ENCODE measurements around the gene CMTM8.

CMTM8 gene

DNA sequence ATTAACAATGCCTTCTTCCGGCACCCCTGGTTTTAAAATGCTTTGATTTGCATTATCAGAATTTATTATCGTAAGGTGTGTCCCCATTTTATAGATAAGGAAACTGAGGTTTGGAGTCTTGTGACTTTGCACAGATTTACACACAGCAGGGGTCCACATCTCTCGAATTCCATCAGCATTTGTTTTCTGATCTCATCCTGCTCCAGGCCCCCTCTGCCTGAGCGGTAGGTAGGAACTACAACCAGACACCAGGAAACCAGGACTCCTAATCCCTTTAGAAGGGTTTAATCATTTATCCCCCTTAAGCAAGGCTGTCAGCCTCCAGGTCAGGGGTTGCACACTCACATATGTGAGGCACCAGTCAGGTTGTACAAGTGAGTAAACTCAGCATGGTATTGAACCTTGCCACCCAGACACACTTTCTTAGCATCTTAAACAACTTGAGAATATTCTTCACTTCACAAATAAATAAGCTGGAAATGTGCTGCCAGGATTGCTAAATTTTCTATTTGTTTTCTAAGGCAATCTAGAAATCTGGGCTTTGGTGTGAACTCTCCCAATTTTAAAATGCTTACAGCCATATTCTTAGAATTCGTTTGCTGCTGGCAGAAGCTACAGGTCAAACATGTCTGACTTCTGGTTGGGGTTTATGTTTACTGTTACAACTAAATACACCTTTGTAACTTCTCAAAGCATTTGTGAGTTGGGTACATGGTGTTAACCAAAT lies 121.4 kb downstream of the CMTM8 start:
- no peak for DNase-seq (ENCODE audit: low read depth)
- H3K4me3 ChIP-seq (ENCODE audit: low read depth, low read length): no peak overlapping the region

DNA sequence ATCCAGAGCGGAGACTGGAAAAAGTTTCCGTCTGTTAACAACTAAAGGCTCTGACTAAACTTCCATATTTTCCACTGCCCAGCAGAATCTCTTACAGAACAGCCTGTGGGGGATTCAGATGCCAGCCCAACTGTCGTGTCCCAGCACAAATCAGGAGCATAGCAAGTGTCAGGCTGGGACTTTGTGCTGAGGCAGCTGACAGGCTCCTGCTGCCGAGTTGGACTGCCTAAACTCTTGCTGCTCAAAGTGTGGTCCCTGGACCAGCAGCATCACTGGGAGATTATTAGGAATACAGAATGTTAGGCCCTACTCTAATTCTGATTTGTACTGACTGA lies 122.0 kb downstream of the CMTM8 start:
- TF ChIP-seq, protein P1, sequence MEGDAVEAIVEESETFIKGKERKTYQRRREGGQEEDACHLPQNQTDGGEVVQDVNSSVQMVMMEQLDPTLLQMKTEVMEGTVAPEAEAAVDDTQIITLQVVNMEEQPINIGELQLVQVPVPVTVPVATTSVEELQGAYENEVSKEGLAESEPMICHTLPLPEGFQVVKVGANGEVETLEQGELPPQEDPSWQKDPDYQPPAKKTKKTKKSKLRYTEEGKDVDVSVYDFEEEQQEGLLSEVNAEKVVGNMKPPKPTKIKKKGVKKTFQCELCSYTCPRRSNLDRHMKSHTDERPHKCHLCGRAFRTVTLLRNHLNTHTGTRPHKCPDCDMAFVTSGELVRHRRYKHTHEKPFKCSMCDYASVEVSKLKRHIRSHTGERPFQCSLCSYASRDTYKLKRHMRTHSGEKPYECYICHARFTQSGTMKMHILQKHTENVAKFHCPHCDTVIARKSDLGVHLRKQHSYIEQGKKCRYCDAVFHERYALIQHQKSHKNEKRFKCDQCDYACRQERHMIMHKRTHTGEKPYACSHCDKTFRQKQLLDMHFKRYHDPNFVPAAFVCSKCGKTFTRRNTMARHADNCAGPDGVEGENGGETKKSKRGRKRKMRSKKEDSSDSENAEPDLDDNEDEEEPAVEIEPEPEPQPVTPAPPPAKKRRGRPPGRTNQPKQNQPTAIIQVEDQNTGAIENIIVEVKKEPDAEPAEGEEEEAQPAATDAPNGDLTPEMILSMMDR (IDR thresholded peaks at IDR 0.05; ENCODE audit: low read depth, low read length): no peak
- TF ChIP-seq, protein P2, sequence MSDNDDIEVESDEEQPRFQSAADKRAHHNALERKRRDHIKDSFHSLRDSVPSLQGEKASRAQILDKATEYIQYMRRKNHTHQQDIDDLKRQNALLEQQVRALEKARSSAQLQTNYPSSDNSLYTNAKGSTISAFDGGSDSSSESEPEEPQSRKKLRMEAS (IDR thresholded peaks at IDR 0.05; ENCODE audit: low read depth, low read length): no peak
- TF ChIP-seq MYC (IDR thresholded peaks at IDR 0.05; ENCODE audit: low read depth, low read length): no peak
- TF ChIP-seq POLR2A (IDR thresholded peaks at IDR 0.05; ENCODE audit: extremely low read depth, insufficient read length): no peak
- DNase-seq (ENCODE audit: low read depth): no peak
- H3K4me3 ChIP-seq (ENCODE audit: low read depth, low read length): no peak overlapping the region

More for the DNA sequence above, 121.4 kb downstream of the CMTM8 start:
- TF ChIP-seq MYC (IDR thresholded peaks at IDR 0.05; ENCODE audit: low read depth, low read length) (no peak), POLR2A (IDR thresholded peaks at IDR 0.05; ENCODE audit: extremely low read depth, insufficient read length) (no peak)
- TF ChIP-seq, protein P2 (IDR thresholded peaks at IDR 0.05; ENCODE audit: low read depth, low read length): no peak
- TF ChIP-seq, protein P1 (IDR thresholded peaks at IDR 0.05; ENCODE audit: low read depth, low read length): no peak

DNA sequence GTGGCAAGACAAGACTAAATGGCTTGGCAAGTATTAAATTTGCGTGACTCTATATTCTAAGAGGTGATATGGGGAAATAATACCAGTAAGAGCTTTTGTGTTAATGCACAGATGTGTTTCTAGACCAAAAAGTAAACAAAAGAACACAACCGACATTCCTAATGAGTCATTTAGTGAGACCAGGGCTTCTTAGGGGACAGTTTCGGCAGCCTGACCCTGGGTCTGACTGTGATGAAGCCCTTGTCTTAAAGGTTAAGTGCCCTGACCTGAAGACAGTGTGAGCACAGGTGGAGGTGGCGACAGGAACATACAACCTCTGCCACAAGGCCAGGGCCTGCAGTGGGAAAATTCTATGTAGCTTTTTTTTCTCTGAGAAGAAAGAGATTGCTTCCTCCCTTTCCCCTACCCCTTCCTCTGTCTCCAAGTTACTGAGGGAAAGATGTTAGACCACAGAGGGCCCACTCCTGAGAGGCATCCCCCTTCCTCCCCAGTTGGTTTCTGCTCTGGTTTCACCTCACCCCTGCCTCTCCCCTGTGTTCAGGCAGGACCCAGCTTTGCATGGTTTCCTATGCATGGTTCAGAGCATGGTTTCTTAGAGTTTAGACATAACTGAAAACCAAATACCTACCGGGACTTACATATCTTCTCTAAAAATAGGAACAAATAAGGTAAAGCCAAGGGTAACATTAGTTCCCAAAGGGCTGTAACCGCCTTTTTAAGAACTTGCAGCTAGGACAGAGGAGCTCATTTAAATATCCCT lies 128.3 kb downstream of the CMTM8 start:
- no peak overlapping the region for H3K4me3 ChIP-seq (ENCODE audit: low read depth, low read length)
- no peak for DNase-seq (ENCODE audit: low read depth)
- no peak for TF ChIP-seq MYC (IDR thresholded peaks at IDR 0.05; ENCODE audit: low read depth, low read length)
- TF ChIP-seq, protein P2 (IDR thresholded peaks at IDR 0.05; ENCODE audit: low read depth, low read length): no peak
- no peak for TF ChIP-seq POLR2A (IDR thresholded peaks at IDR 0.05; ENCODE audit: extremely low read depth, insufficient read length)
- TF ChIP-seq, protein P1 (IDR thresholded peaks at IDR 0.05; ENCODE audit: low read depth, low read length): no peak

DNA sequence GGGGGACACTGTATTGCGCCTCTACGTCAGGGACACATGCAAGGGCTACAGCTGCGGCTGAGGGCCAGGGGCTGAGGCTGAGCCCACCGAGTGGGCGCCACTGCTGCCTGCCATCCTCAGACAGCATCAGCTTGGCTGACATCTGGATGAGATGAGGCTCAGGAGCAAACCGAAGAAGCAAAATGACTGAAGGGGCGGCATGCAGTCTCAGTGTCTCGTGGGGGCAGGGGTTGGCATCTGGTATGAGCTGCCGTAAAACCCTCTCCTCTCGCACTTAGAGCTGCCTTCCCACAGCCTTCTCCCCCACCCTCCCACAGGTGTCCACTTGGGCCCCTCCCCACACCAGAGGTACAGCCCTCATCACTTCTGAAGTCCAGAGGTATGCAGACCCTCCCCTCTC lies 129.0 kb downstream of the CMTM8 start:
- DNase-seq (ENCODE audit: low read depth): no peak
- no peak overlapping the region for H3K4me3 ChIP-seq (ENCODE audit: low read depth, low read length)
- TF ChIP-seq, protein P1 (IDR thresholded peaks at IDR 0.05; ENCODE audit: low read depth, low read length): no peak
- no peak for TF ChIP-seq POLR2A (IDR thresholded peaks at IDR 0.05; ENCODE audit: extremely low read depth, insufficient read length)
- TF ChIP-seq MYC (IDR thresholded peaks at IDR 0.05; ENCODE audit: low read depth, low read length): no peak
- TF ChIP-seq, protein P2 (IDR thresholded peaks at IDR 0.05; ENCODE audit: low read depth, low read length): no peak

DNA sequence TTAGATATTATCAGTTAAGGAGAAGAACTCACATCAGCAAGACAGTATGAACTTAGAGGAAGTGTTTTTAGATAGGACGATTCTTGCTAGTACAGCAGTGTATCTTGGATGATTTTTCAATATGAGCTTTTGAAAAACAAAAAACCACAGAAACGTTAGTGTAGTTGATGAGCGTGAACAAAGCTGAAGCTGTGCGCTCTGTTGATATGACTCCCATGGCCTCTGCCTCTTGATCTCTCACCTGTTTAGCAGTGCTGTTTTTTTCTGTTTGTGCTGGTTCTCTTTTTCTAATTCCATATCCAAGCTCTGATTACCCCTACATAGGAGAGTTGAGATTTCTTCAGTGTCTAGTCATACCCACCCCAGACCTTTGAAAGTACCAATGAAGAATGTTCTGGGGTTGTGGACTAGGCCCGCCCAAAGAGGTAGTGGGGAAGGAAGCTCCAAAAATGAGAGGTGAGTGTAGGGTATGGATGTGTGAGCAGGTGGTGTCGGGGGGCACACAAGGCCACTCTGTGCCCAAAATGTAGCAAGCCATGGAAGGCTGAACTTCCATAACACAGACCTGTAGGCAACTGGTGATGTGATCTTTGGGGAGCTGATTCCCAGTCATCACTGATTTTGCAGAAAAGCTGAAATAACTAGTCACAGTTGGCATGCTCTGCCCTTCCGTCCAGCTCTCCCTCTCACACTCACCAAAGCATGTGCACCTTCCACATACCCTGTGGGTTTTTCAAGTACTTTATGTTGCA lies 133.2 kb downstream of the CMTM8 start:
- no peak for DNase-seq (ENCODE audit: low read depth)
- H3K4me3 ChIP-seq (ENCODE audit: low read depth, low read length): no peak overlapping the region
- TF ChIP-seq, protein P2 (IDR thresholded peaks at IDR 0.05; ENCODE audit: low read depth, low read length): no peak
- TF ChIP-seq POLR2A (IDR thresholded peaks at IDR 0.05; ENCODE audit: extremely low read depth, insufficient read length): no peak
- no peak for TF ChIP-seq MYC (IDR thresholded peaks at IDR 0.05; ENCODE audit: low read depth, low read length)
- TF ChIP-seq, protein P1 (IDR thresholded peaks at IDR 0.05; ENCODE audit: low read depth, low read length): no peak

Measured in NB4 (cell line).